Keratinocyte (primary cell): ENCODE measurements around the gene CNR1. TPM values are rescaled to one million over a fixed set of nuclear protein-coding genes. Genes with fewer than 3 reads are reported as not detected.

Experiments used
- DNase-seq: peaks from one replicate; pipeline ENCODE4 v3.0.0-alpha.2; 2011; ENCODE audit warnings: low read depth, missing footprints, low spot score
- FAIRE-seq: peaks from 2 replicates; lab custom pipeline; 2011; peaks lifted over from hg19 to GRCh38; lab: Jason Lieb, UNC
- H2AFZ ChIP-seq: 2 replicates; pipeline ENCODE4 v1.6.0; 2012; ENCODE audit warnings: low read length, control low read depth, inconsistent platforms; ENCODE audit not compliant: control insufficient read depth
- H3K27ac ChIP-seq: 2 replicates; pipeline ENCODE4 v1.5.1; 2011; ENCODE audit warnings: low read length; ENCODE audit not compliant: control insufficient read depth, insufficient read depth
- H3K27me3 ChIP-seq: 3 replicates; pipeline ENCODE4 v1.6.0; 2011; ENCODE audit warnings: low read length; ENCODE audit not compliant: control insufficient read depth, insufficient read depth; ENCODE audit errors: extremely low read depth
- H3K36me3 ChIP-seq, 2 experiments: 2 replicates in 1 of 2; 3 replicates in 1 of 2; pipeline ENCODE4 v1.5.1; 2011; ENCODE audit warnings: low read length in 2 of 2, mild to moderate bottlenecking in 1 of 2; ENCODE audit not compliant: control insufficient read depth in 2 of 2, insufficient read depth in 2 of 2; ENCODE audit errors: extremely low read depth in 1 of 2
- H3K4me1 ChIP-seq: 3 replicates; pipeline ENCODE4 v1.5.1; 2011; ENCODE audit warnings: low read length; ENCODE audit not compliant: control insufficient read depth, insufficient read depth; ENCODE audit errors: extremely low read depth
- H3K4me2 ChIP-seq: 3 replicates; pipeline ENCODE4 v1.6.0; 2011; ENCODE audit warnings: low read depth, low read length; ENCODE audit not compliant: control insufficient read depth, insufficient read depth; ENCODE audit errors: extremely low read depth
- H3K4me3 ChIP-seq, 3 experiments: fragments of 200-600 bp in 1 of 3; sonication (generic) in 1 of 3; 2 replicates in 2 of 3; 3 replicates in 1 of 3; pipeline ENCODE4 v1.5.1; 2011 to 2016; ENCODE audit warnings: low read length in 3 of 3, mild to moderate bottlenecking in 3 of 3, control low read depth in 2 of 3, inconsistent platforms in 1 of 3, low read depth in 1 of 3, mixed read lengths in 1 of 3, mixed run types in 1 of 3, moderate library complexity in 1 of 3; ENCODE audit not compliant: control insufficient read depth in 2 of 3, insufficient read depth in 2 of 3; ENCODE audit errors: extremely low read depth in 1 of 3
- H3K79me2 ChIP-seq: 2 replicates; pipeline ENCODE4 v1.6.0; 2012; ENCODE audit warnings: low read length; ENCODE audit not compliant: control insufficient read depth, insufficient read depth
- H3K9ac ChIP-seq: 3 replicates; pipeline ENCODE4 v1.6.0; 2011; ENCODE audit warnings: low read length; ENCODE audit not compliant: control insufficient read depth, insufficient read depth; ENCODE audit errors: extremely low read depth
- H3K9me1 ChIP-seq: 3 replicates; pipeline ENCODE4 v1.6.0; 2011; ENCODE audit warnings: low read length; ENCODE audit not compliant: control insufficient read depth, insufficient read depth; ENCODE audit errors: extremely low read depth
- H3K9me3 ChIP-seq: 2 replicates; pipeline ENCODE4 v1.5.1; 2012; ENCODE audit warnings: low read depth, low read length; ENCODE audit not compliant: control insufficient read depth
- H4K20me1 ChIP-seq: 3 replicates; pipeline ENCODE4 v1.6.0; 2011; ENCODE audit warnings: low read length; ENCODE audit not compliant: control insufficient read depth, insufficient read depth; ENCODE audit errors: extremely low read depth
- EZH2 ChIP-seq: IDR thresholded peaks from one replicate; pipeline ENCODE4 v1.6.1; 2012; ENCODE audit warnings: inconsistent platforms, mild to moderate bottlenecking, low read length, moderate library complexity
- dilution Hi-C: fragments of 300-500 bp; cut with MboI; formaldehyde crosslinking; loops from one replicate; pipeline ENCODE4 v1.7.0; 2020; ENCODE audit warnings: low sequenced_read_pairs; ENCODE audit not compliant: extremely low pct_ligation_motif_present
- polyA plus RNA-seq, 5 experiments: library from polyadenylated mRNA; depleted of rRNA in 3 of 5; stranded (reverse) in 3 of 5; stranded (forward) in 1 of 5; unstranded in 1 of 5; fragments of >200 nt; gene quantifications; 1 replicate in 1 of 5; 2 replicates in 3 of 5; 3 replicates in 1 of 5; pipeline versions ENCODE4 v1.2.1 to v1.2.3, GENCODE V29; 2011 to 2012; ENCODE audit warnings: missing spikeins in 2 of 5, low read depth in 1 of 5, low replicate concordance in 1 of 5
- TF ChIP-seq, protein P1 (sequence below), 3 experiments: IDR thresholded peaks in 1 of 3; conservative IDR thresholded peaks in 1 of 3; optimal IDR thresholded peaks in 1 of 3; 2 replicates in 2 of 3; 3 replicates in 1 of 3; pipeline versions ENCODE3 to v1.5.1; 2011; ENCODE audit warnings: low read length in 3 of 3, mild to moderate bottlenecking in 3 of 3, moderate library complexity in 2 of 3, control low read depth in 1 of 3, inconsistent platforms in 1 of 3; ENCODE audit not compliant: insufficient read depth in 2 of 3; ENCODE audit errors: extremely low read depth in 1 of 3

CNR1 gene
- polyA plus RNA-seq, 1 donor (not counting 4 experiments of a cell fraction or from before 2014, with no cell fraction given): not detected

DNA sequence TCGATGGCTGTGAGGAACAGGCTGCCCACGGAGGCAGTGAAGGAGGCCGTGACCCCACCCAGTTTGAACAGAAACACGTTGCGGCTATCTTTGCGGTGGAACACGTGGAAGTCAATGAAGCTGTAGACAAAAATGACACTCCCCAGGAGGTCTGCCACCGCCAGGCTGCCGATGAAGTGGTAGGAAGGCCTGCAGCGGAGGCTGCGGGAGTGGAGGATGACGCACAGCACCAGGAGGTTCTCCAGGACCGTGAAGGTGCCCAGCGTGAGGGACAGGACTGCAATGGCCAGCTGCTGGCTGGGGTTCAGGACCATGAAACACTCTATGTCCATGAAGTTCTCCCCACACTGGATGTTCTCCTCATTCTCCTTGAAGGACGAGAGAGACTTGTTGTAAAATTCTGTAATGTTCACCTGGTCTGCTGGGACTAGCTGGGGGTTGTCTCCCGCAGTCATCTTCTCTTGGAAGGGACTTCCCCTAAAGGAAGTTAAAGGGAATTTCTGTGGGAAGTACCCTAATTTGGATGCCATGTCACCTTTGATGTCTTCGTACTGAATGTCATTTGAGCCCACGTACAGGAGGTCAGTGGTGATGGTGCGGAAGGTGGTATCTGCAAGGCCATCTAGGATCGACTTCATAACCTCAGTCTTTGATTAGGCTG is 21.4 kb downstream of the CNR1 start:
- H3K9me3 ChIP-seq: no peaks in the 10 kb centered on the region
- H4K20me1 ChIP-seq: no peaks in the 10 kb centered on the region
- no peaks in the 10 kb centered on the region for H3K4me1 ChIP-seq
- DNase-seq: no peak
- no peak overlapping the region for H3K4me3 ChIP-seq
- H3K9me1 ChIP-seq: no peaks in the 10 kb centered on the region
- H3K27ac ChIP-seq: no peak overlapping the region
- no peak overlapping the region for H3K9ac ChIP-seq
- no peaks in the 10 kb centered on the region for H3K79me2 ChIP-seq
- TF ChIP-seq, protein P1, sequence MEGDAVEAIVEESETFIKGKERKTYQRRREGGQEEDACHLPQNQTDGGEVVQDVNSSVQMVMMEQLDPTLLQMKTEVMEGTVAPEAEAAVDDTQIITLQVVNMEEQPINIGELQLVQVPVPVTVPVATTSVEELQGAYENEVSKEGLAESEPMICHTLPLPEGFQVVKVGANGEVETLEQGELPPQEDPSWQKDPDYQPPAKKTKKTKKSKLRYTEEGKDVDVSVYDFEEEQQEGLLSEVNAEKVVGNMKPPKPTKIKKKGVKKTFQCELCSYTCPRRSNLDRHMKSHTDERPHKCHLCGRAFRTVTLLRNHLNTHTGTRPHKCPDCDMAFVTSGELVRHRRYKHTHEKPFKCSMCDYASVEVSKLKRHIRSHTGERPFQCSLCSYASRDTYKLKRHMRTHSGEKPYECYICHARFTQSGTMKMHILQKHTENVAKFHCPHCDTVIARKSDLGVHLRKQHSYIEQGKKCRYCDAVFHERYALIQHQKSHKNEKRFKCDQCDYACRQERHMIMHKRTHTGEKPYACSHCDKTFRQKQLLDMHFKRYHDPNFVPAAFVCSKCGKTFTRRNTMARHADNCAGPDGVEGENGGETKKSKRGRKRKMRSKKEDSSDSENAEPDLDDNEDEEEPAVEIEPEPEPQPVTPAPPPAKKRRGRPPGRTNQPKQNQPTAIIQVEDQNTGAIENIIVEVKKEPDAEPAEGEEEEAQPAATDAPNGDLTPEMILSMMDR (optimal IDR thresholded peaks at IDR 0.05 in 1 of 3, IDR thresholded peaks at IDR 0.05 in 1 of 3, conservative IDR thresholded peaks at IDR 0.05 in 1 of 3; ENCODE audit: extremely low read depth in 1 of 3, insufficient read depth in 2 of 3, low read length in 3 of 3): no peak
- TF ChIP-seq EZH2: no peak
- H2AFZ ChIP-seq: no peak overlapping the region
- H3K4me2 ChIP-seq: no peak overlapping the region
- FAIRE-seq: no peak
- dilution Hi-C loops: no loop called here
- H3K27me3 ChIP-seq: no peaks in the 10 kb centered on the region
- no peaks in the 10 kb centered on the region for H3K36me3 ChIP-seq

DNA sequence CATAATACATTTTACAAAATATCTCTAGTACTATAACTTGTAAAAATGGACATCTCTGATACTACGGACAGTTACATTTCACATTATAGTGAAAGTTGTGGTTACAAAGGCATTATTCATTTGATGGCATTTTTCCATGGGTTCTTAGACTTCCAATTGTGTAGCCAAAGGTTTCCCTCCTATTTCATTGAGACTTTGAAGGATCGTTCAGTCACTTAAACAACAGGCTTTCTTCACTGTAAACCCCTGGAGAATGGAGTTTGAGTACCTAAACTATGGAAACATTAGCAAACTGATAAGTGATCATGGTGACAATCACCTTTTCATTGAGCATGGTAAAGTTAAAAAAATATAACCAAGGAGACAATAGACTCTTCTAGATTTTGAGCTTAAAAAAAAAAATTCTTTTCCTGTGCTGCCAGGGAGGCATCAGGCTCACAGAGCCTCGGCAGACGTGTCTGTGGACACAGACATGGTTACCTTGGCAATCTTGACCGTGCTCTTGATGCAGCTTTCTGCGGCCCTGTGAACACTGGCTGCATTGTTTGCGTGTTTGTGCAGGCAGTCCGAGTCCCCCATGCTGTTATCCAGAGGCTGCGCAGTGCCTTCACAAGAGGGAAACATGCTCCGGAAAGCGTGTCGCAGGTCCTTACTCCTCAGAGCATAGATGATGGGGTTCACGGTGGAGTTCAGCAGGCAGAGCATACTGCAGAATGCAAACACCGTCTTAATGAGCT is 22.6 kb downstream of the CNR1 start:
- FAIRE-seq: no peak
- dilution Hi-C loops: no loop called here
- H3K79me2 ChIP-seq: no peaks in the 10 kb centered on the region

More for the DNA sequence above, 22.6 kb downstream of the CNR1 start:
- no peak for TF ChIP-seq EZH2
- TF ChIP-seq, protein P1 (optimal IDR thresholded peaks at IDR 0.05 in 1 of 3, IDR thresholded peaks at IDR 0.05 in 1 of 3, conservative IDR thresholded peaks at IDR 0.05 in 1 of 3; ENCODE audit: extremely low read depth in 1 of 3, insufficient read depth in 2 of 3, low read length in 3 of 3): no peak
- H3K9me3 ChIP-seq: no peaks in the 10 kb centered on the region
- H4K20me1 ChIP-seq: no peaks in the 10 kb centered on the region
- H2AFZ ChIP-seq: no peak overlapping the region
- H3K36me3 ChIP-seq: no peaks in the 10 kb centered on the region
- H3K27me3 ChIP-seq: no peaks in the 10 kb centered on the region
- H3K27ac ChIP-seq: no peak overlapping the region
- no peak for DNase-seq
- no peaks in the 10 kb centered on the region for H3K4me1 ChIP-seq
- H3K9ac ChIP-seq: no peak overlapping the region
- no peak overlapping the region for H3K4me3 ChIP-seq
- H3K9me1 ChIP-seq: no peaks in the 10 kb centered on the region
- H3K4me2 ChIP-seq: no peak overlapping the region
